IMR-90 (cell line): ENCODE results near the gene S1PR1.

Experiments
- BHLHE40 ChIP-seq: fragments of 150-350 bp; IDR thresholded peaks from 2 replicates; pipeline ENCODE4 v1.6.1; 2016; ENCODE audit warnings: mild to moderate bottlenecking, low read depth, low read length
- CEBPB ChIP-seq: IDR thresholded peaks from 2 replicates; pipeline ENCODE4 v1.6.1; 2012; ENCODE audit warnings: low read depth, low read length, improper control_type of control experiment
- CTCF ChIP-seq: conservative IDR thresholded peaks from 2 replicates; pipeline ENCODE4 v1.5.1; 2012; ENCODE audit warnings: mild to moderate bottlenecking, low read depth, low read length, improper control_type of control experiment
- ELK1 ChIP-seq: fragments of 150-350 bp; IDR thresholded peaks from 2 replicates; pipeline ENCODE4 v1.6.1; 2016; ENCODE audit warnings: low read depth, mild to moderate bottlenecking, low read length, moderate library complexity, borderline replicate concordance
- POLR2A ChIP-seq: IDR thresholded peaks from 2 replicates; pipeline ENCODE4 v1.6.1; 2012; ENCODE audit warnings: mild to moderate bottlenecking, low read depth, low read length

GRCh38 chr1:101237229-101237837 lies 514 bp downstream of the S1PR1 start:
- no peak for TF ChIP-seq BHLHE40
- 0 out of 2 replicates have a peak, but pooled peaks have one; percentile 13 for TF ChIP-seq CTCF
- TF ChIP-seq CEBPB, result peak; percentile 90
- no peak for TF ChIP-seq POLR2A
- no peak for TF ChIP-seq ELK1
